Panc1 (cell line): ENCODE results near the gene FMO3. TPM values are rescaled to one million over a fixed set of nuclear protein-coding genes. Genes with fewer than 3 reads are reported as not detected.

ENCODE experiments used
- ATAC-seq: fragments of 200-7000 bp; cut with Tn5 transposase; 2 replicates; pipeline ENCODE4 v1.9.1; 2020; ENCODE audit warnings: mild to moderate bottlenecking, moderate library complexity
- BruUV-seq: library from RNA; stranded (reverse); fragments of 400-500 nt; replicated peaks from 2 replicates; lab custom pipeline; 2021; lab: Mats Ljungman, UMichigan
- CTCF ChIA-PET: fragments of 300-600 bp; sonication (Branson Sonifier 250); formaldehyde crosslinking; loops from one replicate; lab custom pipeline; 2022; ENCODE audit warnings: antibody characterized with exemption; lab: Charles Lee
- POLR2A ChIA-PET: fragments of 300-600 bp; sonication (Branson Sonifier 250); formaldehyde crosslinking; loops from one replicate; lab custom pipeline; 2022; ENCODE audit warnings: antibody characterized with exemption; lab: Charles Lee
- DNase-seq: peaks from one replicate; pipeline ENCODE4 v3.0.0-alpha.2; 2010; ENCODE audit warnings: low read depth, low spot score
- H3K27ac ChIP-seq: 2 replicates; pipeline ENCODE4 v1.5.1; 2011; ENCODE audit warnings: mild to moderate bottlenecking, low read length, inconsistent platforms
- H3K27me3 ChIP-seq: fragments of 200-500 bp; sonication (Bioruptor generic); 2 replicates; pipeline ENCODE4 v1.6.0; 2014; ENCODE audit warnings: low read length, inconsistent platforms; ENCODE audit not compliant: control insufficient read depth, insufficient read depth
- H3K36me3 ChIP-seq: fragments of 200-500 bp; sonication (Bioruptor generic); 2 replicates; pipeline ENCODE4 v1.5.1; 2014; ENCODE audit warnings: inconsistent platforms, mild to moderate bottlenecking, low read length, moderate library complexity; ENCODE audit not compliant: control insufficient read depth, insufficient read depth
- H3K4me1 ChIP-seq: 2 replicates; pipeline ENCODE4 v1.5.1; 2011; ENCODE audit warnings: inconsistent platforms, mild to moderate bottlenecking, low read length, moderate library complexity; ENCODE audit not compliant: control insufficient read depth, insufficient read depth
- H3K4me3 ChIP-seq, 2 experiments: 2 replicates each; pipeline ENCODE4 v1.5.1; 2011 to 2012; ENCODE audit warnings: low read depth in 2 of 2, low read length in 2 of 2, mild to moderate bottlenecking in 2 of 2, inconsistent platforms in 1 of 2, moderate library complexity in 1 of 2
- H3K9me3 ChIP-seq: fragments of 200-500 bp; sonication (Bioruptor generic); 2 replicates; pipeline ENCODE4 v1.5.1; 2014; ENCODE audit warnings: low read depth, mild to moderate bottlenecking, inconsistent platforms, low read length, moderate library complexity; ENCODE audit not compliant: control insufficient read depth, insufficient read depth
- POLR2AphosphoS5 ChIP-seq: IDR thresholded peaks from 2 replicates; pipeline ENCODE4 v1.6.1; 2012; ENCODE audit warnings: mild to moderate bottlenecking, low read depth, low read length, moderate library complexity
- SIN3A ChIP-seq: IDR thresholded peaks from 2 replicates; pipeline ENCODE4 v1.6.1; 2012; ENCODE audit warnings: low read depth, mild to moderate bottlenecking, low read length, moderate library complexity, borderline replicate concordance; ENCODE audit not compliant: insufficient read depth
- TCF7L2 ChIP-seq: IDR thresholded peaks from 2 replicates; pipeline ENCODE4 v1.6.1; 2011; ENCODE audit warnings: mild to moderate bottlenecking, low read depth, low read length, inconsistent platforms
- in situ Hi-C: cut with HindIII; loops from 2 replicates; pipeline ENCODE4 v1.10.0; 2016; ENCODE audit warnings: low sequenced_read_pairs, low pct_unique_long_range_greater_than_20kb
- intact Hi-C: fragments of 100-400 bp; cut with micrococcal nuclease; formaldehyde crosslinking; loops from one replicate; pipeline ENCODE4 v1.10.0; 2022; ENCODE audit not compliant: unreplicated experiment
- total RNA-seq: library from RNA; stranded (reverse); gene quantifications from one replicate; pipeline ENCODE4 v1.2.1, GENCODE V29; 2021; ENCODE audit not compliant: unreplicated experiment
- TF ChIP-seq, protein P1 (sequence below), 2 experiments: IDR thresholded peaks; 2 replicates each; pipeline ENCODE4 v1.6.1; 2011 to 2012; ENCODE audit warnings: low read depth in 2 of 2, control low read depth in 1 of 2, low read length in 1 of 2, mild to moderate bottlenecking in 1 of 2, moderate library complexity in 1 of 2; ENCODE audit not compliant: insufficient read depth in 1 of 2
- TF ChIP-seq, protein P2 (sequence below): fragments of 450-650 bp; IDR thresholded peaks from 2 replicates; pipeline ENCODE4 v1.5.1; 2017; ENCODE audit warnings: mild to moderate bottlenecking

FMO3 gene
- total RNA-seq, 1 experiment from 2014 or later: not detected

DNA sequence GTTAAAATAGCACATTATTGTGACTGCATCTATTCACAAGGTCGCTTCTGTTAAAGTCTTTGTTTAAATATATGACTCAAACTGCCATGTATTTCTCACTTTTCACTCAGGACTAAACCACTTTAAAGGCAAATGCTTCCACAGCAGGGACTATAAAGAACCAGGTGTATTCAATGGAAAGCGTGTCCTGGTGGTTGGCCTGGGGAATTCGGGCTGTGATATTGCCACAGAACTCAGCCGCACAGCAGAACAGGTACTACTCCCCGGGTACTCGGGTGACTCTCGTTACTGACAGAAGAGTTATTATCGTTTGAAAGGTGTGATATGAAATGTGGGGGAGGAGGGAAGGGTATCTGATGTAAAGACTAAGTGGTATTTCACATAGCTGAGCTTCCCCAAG lies 17.3 kb downstream of the FMO3 start:
- no TSS peak for BruUV-seq
- Histone ChIP-seq H3K9me3 (no peaks in the 10 kb centered on the region), H3K4me1 (no peaks in the 10 kb centered on the region), H3K4me3 (no peak overlapping the region), H3K36me3 (no peaks in the 10 kb centered on the region), H3K27me3 (no peaks in the 10 kb centered on the region), H3K27ac (no peak overlapping the region)
- ATAC-seq (no peak), DNase-seq (no peak)
- in situ Hi-C loops: no loop called here
- intact Hi-C loops: no loop called here
- ChIA-PET POLR2A (no interaction called here), CTCF (no interaction called here)
- TF ChIP-seq, protein P1, sequence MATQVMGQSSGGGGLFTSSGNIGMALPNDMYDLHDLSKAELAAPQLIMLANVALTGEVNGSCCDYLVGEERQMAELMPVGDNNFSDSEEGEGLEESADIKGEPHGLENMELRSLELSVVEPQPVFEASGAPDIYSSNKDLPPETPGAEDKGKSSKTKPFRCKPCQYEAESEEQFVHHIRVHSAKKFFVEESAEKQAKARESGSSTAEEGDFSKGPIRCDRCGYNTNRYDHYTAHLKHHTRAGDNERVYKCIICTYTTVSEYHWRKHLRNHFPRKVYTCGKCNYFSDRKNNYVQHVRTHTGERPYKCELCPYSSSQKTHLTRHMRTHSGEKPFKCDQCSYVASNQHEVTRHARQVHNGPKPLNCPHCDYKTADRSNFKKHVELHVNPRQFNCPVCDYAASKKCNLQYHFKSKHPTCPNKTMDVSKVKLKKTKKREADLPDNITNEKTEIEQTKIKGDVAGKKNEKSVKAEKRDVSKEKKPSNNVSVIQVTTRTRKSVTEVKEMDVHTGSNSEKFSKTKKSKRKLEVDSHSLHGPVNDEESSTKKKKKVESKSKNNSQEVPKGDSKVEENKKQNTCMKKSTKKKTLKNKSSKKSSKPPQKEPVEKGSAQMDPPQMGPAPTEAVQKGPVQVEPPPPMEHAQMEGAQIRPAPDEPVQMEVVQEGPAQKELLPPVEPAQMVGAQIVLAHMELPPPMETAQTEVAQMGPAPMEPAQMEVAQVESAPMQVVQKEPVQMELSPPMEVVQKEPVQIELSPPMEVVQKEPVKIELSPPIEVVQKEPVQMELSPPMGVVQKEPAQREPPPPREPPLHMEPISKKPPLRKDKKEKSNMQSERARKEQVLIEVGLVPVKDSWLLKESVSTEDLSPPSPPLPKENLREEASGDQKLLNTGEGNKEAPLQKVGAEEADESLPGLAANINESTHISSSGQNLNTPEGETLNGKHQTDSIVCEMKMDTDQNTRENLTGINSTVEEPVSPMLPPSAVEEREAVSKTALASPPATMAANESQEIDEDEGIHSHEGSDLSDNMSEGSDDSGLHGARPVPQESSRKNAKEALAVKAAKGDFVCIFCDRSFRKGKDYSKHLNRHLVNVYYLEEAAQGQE (IDR thresholded peaks at IDR 0.05; ENCODE audit: insufficient read depth in 1 of 2, low read depth in 2 of 2, low read length in 1 of 2): no peak
- TF ChIP-seq POLR2AphosphoS5 (no peak), SIN3A (no peak)
- TF ChIP-seq, protein P2, sequence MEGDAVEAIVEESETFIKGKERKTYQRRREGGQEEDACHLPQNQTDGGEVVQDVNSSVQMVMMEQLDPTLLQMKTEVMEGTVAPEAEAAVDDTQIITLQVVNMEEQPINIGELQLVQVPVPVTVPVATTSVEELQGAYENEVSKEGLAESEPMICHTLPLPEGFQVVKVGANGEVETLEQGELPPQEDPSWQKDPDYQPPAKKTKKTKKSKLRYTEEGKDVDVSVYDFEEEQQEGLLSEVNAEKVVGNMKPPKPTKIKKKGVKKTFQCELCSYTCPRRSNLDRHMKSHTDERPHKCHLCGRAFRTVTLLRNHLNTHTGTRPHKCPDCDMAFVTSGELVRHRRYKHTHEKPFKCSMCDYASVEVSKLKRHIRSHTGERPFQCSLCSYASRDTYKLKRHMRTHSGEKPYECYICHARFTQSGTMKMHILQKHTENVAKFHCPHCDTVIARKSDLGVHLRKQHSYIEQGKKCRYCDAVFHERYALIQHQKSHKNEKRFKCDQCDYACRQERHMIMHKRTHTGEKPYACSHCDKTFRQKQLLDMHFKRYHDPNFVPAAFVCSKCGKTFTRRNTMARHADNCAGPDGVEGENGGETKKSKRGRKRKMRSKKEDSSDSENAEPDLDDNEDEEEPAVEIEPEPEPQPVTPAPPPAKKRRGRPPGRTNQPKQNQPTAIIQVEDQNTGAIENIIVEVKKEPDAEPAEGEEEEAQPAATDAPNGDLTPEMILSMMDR: no peak

DNA sequence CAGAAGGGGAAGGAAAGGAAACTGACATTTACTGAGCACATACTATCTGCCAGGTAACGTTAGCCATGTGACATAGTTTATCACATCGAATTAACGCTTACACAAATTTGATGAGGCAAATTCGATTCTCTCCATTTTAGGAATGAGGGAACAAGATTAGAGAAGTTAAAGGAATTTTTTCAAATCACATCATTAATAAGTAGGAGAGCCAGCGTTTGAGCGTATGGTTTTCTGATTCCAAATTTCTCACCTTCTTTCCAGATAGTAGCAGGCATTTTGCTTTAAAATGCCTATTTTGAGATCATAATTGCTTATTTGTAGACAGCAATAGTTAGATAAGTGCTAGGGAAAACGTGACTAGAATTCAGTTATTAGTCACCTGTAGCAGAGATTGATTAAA lies 19.3 kb downstream of the FMO3 start:
- Histone ChIP-seq H3K36me3 (no peaks in the 10 kb centered on the region), H3K27me3 (no peaks in the 10 kb centered on the region), H3K4me1 (no peaks in the 10 kb centered on the region), H3K9me3 (no peaks in the 10 kb centered on the region), H3K27ac (no peak overlapping the region), H3K4me3 (no peak overlapping the region)
- ChIA-PET CTCF (no interaction called here), POLR2A (no interaction called here)
- no peak for TF ChIP-seq TCF7L2
- TF ChIP-seq, protein P2: no peak
- TF ChIP-seq SIN3A: no peak
- no peak for TF ChIP-seq POLR2AphosphoS5
- TF ChIP-seq, protein P1 (IDR thresholded peaks at IDR 0.05; ENCODE audit: insufficient read depth in 1 of 2, low read depth in 2 of 2, low read length in 1 of 2): no peak
- in situ Hi-C loops (no loop called here), intact Hi-C loops (no loop called here)
- no peak for ATAC-seq
- no peak for DNase-seq
- BruUV-seq: no TSS peak
